HG02973 (cell line): ENCODE data around the gene BNC2.

ENCODE experiments used
- ATAC-seq: cut with Tn5 transposase; IDR thresholded peaks from one replicate; pipeline ENCODE4 v1.9.1; 2021; ENCODE audit warnings: moderate library complexity; ENCODE audit not compliant: unreplicated experiment

BNC2 gene

DNA sequence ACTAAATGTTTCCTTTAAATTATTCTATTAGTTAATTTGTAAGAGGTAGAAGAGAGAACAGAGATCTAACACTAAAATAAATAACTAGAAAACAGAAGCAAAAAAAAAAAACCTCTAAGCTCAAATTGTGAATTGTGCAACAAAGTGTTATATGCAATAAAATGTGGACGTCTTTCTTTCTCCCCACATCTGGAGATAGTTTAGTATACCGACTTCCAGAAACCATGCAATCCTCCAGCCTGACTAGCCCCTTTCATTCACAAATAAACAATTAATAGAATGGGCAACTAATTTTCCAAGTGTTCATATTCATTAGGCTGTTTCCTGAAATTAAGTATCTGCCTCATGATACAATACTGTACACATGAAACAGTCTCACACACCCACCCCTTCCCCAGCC, 258.5 kb downstream of the BNC2 start:
- no peak for ATAC-seq

GRCh38 chr9:16611001-16611400, 259.5 kb downstream of the BNC2 start:
- no peak for ATAC-seq

- no peak for ATAC-seq
These were observed 259.9 kb downstream of the BNC2 start for GRCh38 chr9:16610538-16610937.

DNA sequence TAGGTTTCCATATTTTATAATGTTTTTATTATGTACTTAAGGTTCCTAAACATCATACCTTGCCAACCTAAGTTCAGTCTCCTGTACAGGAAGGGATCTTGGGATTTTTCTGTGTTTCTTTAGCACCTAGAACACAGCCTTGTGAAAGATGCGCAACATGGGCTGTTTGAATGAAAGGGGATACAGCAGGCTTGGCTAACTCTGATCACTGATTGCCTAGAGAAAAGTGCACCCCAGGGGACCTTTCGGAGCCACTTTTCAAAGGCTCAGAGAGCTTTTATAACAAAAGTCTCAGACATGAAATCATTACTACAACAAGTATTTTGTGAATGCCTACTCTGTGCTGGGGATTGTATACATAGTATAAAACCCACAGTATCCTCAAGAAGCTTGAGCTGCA, 261.6 kb downstream of the BNC2 start:
- no peak for ATAC-seq

DNA sequence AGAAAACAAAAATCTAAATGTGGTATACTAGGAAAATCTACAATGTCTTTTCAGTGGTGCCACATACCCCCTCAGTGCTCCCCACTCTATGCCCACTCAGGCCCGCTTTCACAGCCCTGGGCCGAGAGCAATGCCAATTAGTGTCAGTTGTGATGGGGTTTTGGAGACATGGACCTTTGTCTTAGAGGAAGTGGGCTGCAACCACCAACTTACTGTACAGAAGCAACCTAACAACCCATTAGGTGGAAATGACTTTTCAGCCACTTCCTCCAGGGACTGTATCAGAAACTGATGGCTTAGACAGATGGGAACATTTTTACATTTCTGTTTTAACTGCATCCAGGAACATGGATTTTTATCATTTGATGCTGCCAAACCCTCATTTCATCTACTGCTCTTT, 268.0 kb downstream of the BNC2 start:
- no peak for ATAC-seq

- no peak for ATAC-seq
These were observed 268.5 kb downstream of the BNC2 start for GRCh38 chr9:16601991-16602390.

- ATAC-seq: no peak
These were observed 272.2 kb downstream of the BNC2 start for GRCh38 chr9:16598316-16598715.

GRCh38 chr9:16597136-16597535, 273.3 kb downstream of the BNC2 start:
- ATAC-seq: no peak

DNA sequence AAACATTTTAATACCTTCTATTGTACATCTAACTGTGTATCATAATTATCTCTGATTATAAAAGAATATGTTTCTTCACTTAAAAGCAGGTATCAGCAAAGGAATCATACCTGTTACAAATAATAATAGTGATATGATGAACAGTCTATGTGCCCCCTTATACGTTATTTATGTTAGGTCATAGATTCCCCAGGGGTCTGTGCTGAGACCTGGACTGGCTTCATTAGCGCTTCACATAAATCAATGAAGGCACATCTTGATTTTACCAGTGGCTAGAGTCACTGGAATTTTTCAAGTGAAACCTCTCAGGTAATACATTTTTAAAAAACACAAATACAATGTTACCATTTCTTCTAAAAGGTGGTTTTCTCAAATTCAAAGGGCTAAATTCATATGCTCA, 275.2 kb downstream of the BNC2 start:
- no peak for ATAC-seq

DNA sequence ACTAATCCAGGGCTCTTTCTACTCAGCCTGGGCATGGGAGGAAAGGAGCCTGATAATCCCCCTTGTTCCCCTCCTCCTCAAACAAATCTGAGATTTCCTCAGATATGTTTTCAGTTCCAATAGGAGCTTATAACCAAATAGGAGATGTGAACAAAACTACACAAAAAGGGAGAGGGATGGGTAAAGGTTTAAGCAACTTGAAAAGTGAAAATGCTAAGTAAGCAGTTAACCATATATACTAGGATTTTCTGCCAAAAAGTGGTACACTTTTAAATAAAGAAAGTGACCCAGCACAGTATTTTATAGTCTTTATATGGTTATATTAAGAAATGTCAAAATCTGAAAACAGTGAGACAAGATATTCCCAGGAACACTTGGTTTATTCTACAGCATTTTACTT, 275.7 kb downstream of the BNC2 start:
- ATAC-seq: no peak

- ATAC-seq: no peak
These were observed 276.7 kb downstream of the BNC2 start for GRCh38 chr9:16593746-16594145.

- ATAC-seq: no peak
These were observed 279.4 kb downstream of the BNC2 start for GRCh38 chr9:16591092-16591491.

- ATAC-seq: no peak
These were observed 284.9 kb downstream of the BNC2 start for GRCh38 chr9:16585591-16585990.

GRCh38 chr9:16579872-16580432, 290.5 kb downstream of the BNC2 start:
- ATAC-seq: no peak

GRCh38 chr9:16575986-16576245, 294.6 kb downstream of the BNC2 start:
- ATAC-seq: no peak

GRCh38 chr9:16575142-16575985, 295.1 kb downstream of the BNC2 start:
- no peak for ATAC-seq

GRCh38 chr9:16572005-16572734, 298.3 kb downstream of the BNC2 start:
- ATAC-seq: no peak

DNA sequence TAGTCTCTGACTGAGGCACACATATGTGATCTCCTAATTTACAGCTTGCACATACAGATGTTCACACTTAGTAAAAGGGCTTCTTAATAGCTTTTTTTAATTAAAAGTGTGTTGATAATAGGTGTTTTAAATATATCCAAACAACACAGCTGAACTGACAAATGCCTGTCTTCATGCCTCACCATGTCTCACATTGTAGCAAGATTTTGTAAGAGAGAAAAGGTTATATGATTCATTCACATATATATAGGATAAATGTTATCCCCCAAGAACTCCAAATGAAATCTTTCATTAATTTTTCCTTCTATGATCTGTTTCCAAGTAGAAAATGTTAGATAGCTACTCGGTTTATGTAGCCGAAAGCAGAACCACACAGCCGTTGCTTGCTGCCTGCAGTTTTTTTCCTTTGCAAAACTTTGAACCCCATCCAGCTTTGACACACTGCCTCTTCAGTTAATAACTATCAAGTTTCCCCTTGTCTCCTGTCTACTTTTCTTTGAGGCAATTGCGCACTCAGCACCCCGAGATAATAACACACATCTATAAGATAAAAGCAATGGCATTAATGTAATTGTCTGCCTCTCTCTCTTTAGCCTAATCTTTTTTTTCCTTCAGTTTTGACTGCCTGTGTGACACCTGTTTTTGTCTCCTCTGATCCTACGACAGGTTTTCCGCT, 299.2 kb downstream of the BNC2 start:
- ATAC-seq: no peak

DNA sequence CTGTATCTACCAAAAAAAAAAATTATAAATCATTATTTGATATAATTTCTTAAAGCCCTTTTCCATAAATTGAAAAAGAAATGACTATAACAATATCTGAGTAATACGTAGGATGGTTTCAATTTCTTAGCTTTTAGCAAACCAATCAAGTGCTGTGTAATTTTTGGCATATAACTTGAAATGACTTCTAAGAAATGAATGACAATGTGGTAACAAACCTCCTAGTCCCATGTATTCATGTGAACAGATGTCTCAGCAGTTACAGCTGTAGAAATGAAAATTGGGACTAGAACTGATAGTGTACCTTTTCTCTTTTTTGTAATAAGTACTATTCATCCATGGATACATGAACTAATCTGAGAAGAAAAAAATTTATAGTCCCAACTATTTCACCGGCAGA, 307.0 kb downstream of the BNC2 start:
- no peak for ATAC-seq

GRCh38 chr9:16561121-16561520, 309.3 kb downstream of the BNC2 start:
- ATAC-seq: no peak

DNA sequence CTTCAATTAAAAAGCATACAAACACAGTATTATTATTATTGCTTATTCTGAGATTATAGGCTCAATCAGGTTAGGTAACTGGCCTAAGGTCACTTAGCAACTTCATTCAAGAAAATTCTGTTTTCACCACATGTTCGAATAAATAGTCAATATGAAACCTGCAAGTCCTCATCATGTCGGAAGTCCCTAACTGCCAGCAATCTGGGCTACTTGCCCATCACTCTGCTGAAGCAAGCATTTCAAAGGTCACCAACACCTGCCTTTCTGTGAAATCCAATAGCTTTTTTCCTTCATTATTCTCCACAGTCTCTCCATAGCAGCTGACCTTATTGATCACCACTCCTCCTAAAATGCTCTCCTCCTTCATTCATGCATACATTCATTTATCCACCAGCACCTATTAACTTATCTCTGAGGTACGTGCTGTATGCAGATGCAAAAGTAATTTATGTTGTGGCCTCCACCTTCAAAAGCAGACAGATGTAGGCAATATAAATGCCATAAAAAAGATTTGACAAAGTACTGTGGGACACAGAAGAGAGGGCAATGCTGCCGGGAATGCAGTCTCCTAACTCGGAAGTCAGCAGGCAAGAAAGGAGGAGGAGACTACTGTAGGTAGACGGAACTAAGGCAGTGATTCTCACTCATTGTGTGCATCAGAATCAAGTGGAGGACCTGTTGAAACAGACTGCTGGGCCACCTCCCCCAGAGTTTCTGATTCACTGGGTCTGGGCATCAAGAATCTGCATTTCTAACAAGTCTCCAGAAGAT, 310.9 kb downstream of the BNC2 start:
- no peak for ATAC-seq
